Upper lobe of left lung (tissue), 6 donors: ENCODE data around the gene EPB41L1. TPM values are rescaled to one million over a fixed set of nuclear protein-coding genes. Genes with fewer than 3 reads are reported as not detected.

Experiments
- ATAC-seq, 2 donors: fragments of 200-7000 bp; cut with Tn5 transposase; one replicate each; pipeline ENCODE4 v1.9.1; 2022; ENCODE audit warnings: mild to moderate bottlenecking in 2 of 2, moderate library complexity in 2 of 2; ENCODE audit not compliant: low FRiP score in 2 of 2
- DNase-seq, 2 donors: peaks; one replicate each; pipeline ENCODE4 v3.0.0-alpha.2; 2019 to 2020
- H3K27ac ChIP-seq, 4 donors: fragments of 200-600 bp; sonication (generic); one replicate each; pipeline ENCODE4 v1.5.1; 2016 to 2019
- H3K27me3 ChIP-seq, 4 donors: fragments of 200-600 bp; sonication (generic); one replicate each; pipeline ENCODE4 v1.5.1; 2017 to 2019
- H3K36me3 ChIP-seq, 4 donors: fragments of 200-600 bp; sonication (generic); one replicate each; pipeline ENCODE4 v1.5.1; 2016 to 2019
- H3K4me1 ChIP-seq, 4 donors: fragments of 200-600 bp; sonication (generic); one replicate each; pipeline ENCODE4 v1.5.1; 2018 to 2019
- H3K4me3 ChIP-seq, 4 donors: fragments of 200-600 bp; sonication (generic); one replicate each; pipeline ENCODE4 v1.5.1; 2017 to 2019; ENCODE audit warnings: mild to moderate bottlenecking in 2 of 4, moderate library complexity in 1 of 4
- H3K9me3 ChIP-seq, 4 donors: fragments of 200-600 bp; sonication (generic); one replicate each; pipeline ENCODE4 v1.5.1; 2018 to 2019
- EP300 ChIP-seq, 4 donors: sonication (generic); formaldehyde crosslinking; IDR thresholded peaks; one replicate each; pipeline ENCODE4 v1.5.1; 2017; ENCODE audit warnings: antibody characterized with exemption in 4 of 4, control low read depth in 2 of 4
- POLR2A ChIP-seq, 4 donors: fragments of 450-650 bp; IDR thresholded peaks; one replicate each; pipeline ENCODE4 v1.5.1; 2016 to 2017; ENCODE audit warnings: antibody characterized with exemption in 4 of 4, mild to moderate bottlenecking in 2 of 4
- POLR2AphosphoS5 ChIP-seq, 2 donors: sonication (generic); formaldehyde crosslinking; IDR thresholded peaks; one replicate each; pipeline ENCODE4 v1.5.1; 2017; ENCODE audit warnings: antibody characterized with exemption in 2 of 2
- WGBS, 2 donors: methylation state at CpG; one replicate each; pipeline ENCODE4 v1.1.5; 2017 to 2018; 5-methylcytosine and 5-hydroxymethylcytosine counted together
- total RNA-seq, 6 donors: library from RNA; depleted of rRNA in 4 of 6; stranded (reverse); fragments of >200 nt in 4 of 6; gene quantifications; one replicate each; pipeline versions ENCODE4 v1.1.0 to v1.2.1, GENCODE V29; 2016 to 2021
- TF ChIP-seq, protein P1 (sequence below), 6 experiments: fragments of 450-650 bp in 4 of 6; fragments of 200-600 bp in 2 of 6; sonication (generic) in 2 of 6; IDR thresholded peaks; one replicate each; pipeline ENCODE4 v1.5.1; 2016 to 2019; ENCODE audit warnings: antibody characterized with exemption in 6 of 6
- donor health status: DM: no; HTN: no; CAD: no; lungs with moderate emphysema.
- donor health status: DM: no; HTN: yes; CAD: no; lungs with severe emphysema.

Gene EPB41L1
- total RNA-seq, 6 donors from 2014 or later, result 56.6 to 104 (median 79.2) TPM

DNA sequence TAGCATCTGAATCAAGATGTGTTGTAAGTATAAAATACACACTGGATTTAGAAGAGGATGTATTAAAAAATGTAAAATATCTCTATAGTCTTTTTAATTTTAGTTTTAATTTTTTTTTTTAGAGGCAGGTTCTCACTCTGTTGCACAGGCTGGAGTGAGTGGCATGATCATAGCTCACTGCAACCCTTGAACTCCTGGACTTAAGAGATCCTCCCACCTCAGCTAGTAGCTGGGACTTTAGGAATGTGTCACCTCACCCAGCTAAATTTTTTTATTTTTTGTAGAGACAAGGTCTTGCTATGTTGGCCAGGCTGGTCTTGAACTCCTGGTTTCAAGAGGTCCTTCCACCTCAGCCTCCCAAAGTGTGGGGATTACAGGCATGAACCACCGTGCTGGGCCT lies 46.7 kb upstream of the EPB41L1 start:
- DNase-seq (no peak), ATAC-seq (no peak)
- WGBS, 2 donors, result 78 to 91% methylated on average over 1 of the region's 1 CpG
- no peaks in the 10 kb centered on the region for H3K27me3 ChIP-seq
- no peak for TF ChIP-seq POLR2A (IDR thresholded peaks at IDR 0.05)
- TF ChIP-seq, protein P1, sequence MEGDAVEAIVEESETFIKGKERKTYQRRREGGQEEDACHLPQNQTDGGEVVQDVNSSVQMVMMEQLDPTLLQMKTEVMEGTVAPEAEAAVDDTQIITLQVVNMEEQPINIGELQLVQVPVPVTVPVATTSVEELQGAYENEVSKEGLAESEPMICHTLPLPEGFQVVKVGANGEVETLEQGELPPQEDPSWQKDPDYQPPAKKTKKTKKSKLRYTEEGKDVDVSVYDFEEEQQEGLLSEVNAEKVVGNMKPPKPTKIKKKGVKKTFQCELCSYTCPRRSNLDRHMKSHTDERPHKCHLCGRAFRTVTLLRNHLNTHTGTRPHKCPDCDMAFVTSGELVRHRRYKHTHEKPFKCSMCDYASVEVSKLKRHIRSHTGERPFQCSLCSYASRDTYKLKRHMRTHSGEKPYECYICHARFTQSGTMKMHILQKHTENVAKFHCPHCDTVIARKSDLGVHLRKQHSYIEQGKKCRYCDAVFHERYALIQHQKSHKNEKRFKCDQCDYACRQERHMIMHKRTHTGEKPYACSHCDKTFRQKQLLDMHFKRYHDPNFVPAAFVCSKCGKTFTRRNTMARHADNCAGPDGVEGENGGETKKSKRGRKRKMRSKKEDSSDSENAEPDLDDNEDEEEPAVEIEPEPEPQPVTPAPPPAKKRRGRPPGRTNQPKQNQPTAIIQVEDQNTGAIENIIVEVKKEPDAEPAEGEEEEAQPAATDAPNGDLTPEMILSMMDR (IDR thresholded peaks at IDR 0.05), result no peak
- TF ChIP-seq EP300 (IDR thresholded peaks at IDR 0.05), result no peak
- TF ChIP-seq POLR2AphosphoS5 (IDR thresholded peaks at IDR 0.05), result no peak
- peaks cover 9 to 53% (median 34%) of the 10 kb centered on the region in 4 donors for H3K4me1 ChIP-seq
- H3K9me3 ChIP-seq, result no peaks in the 10 kb centered on the region
- H3K27ac ChIP-seq, result no peak overlapping the region
- no peak overlapping the region for H3K4me3 ChIP-seq
- H3K36me3 ChIP-seq, result no peaks in the 10 kb centered on the region

DNA sequence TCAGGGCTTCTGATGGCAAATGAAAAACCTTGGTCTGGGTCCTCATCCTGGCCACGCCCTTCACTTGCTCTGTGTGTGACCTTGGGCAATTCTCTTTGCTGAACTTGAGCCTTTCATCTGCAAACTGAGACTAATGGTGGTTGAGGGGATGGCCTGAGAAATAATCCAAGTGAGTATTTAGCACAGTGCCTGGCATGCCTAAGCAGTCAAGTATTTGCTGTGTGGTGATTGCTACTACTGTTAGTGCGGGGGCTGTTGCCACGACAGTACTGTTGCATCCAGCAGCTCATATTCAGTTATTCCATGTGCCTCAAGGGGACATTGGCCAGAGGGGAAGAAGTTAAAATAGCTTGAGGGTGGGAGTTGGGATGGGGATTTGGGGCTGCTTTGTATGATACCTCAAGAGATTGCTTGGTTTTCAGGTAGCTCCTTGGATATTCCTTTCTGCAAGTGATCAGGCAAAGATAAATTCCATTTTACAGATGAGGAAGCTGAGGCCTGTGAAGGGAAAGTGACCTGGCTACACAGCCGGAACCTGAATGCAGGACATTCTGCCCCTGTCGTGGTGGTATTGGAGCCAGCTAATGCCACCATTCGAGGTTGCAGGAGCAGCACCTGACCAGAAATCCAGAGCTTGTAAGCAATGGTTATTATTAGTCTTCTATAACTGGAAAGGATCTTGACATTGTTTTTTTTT lies 45.1 kb upstream of the EPB41L1 start:
- Histone ChIP-seq H3K4me1 (peaks cover 3 to 49% (median 29%) of the 10 kb centered on the region in 4 donors), H3K36me3 (no peaks in the 10 kb centered on the region), H3K4me3 (no peak overlapping the region), H3K9me3 (no peaks in the 10 kb centered on the region), H3K27me3 (no peaks in the 10 kb centered on the region), H3K27ac (peak overlapping the region in 1 of 4 donors; percentile 49)
- no peak for DNase-seq
- no peak for ATAC-seq
- TF ChIP-seq POLR2AphosphoS5 (IDR thresholded peaks at IDR 0.05) (no peak), EP300 (IDR thresholded peaks at IDR 0.05) (peak in 1 of 4 donors; percentile 7)
- WGBS, 2 donors, result 72 to 76% methylated on average over 5 to 6 of the region's 6 CpGs

DNA sequence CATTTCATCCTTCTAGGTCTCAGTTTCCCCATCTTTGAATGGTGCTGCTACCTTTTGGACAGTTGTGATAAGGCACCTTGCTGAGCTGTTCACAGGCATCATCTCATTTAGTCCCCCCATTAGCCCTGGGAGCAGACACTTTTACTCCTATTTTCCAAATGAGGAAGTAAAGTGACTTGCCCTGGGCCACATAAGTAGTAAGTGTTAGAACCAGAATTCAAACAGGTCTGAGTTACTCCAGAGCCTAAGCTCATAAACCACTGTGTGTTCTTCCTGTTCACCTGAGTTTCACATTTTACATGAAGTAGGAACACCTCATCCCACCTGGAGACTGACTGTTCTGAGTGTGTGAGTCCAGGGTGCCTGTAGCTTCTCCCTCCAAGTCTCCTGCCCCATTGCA lies 43.5 kb upstream of the EPB41L1 start:
- Histone ChIP-seq H3K4me1 (peaks cover 0 to 38% (median 20%) of the 10 kb centered on the region in 4 donors), H3K4me3 (no peak overlapping the region), H3K36me3 (no peaks in the 10 kb centered on the region), H3K9me3 (no peaks in the 10 kb centered on the region), H3K27ac (peak overlapping the region in 3 of 4 donors; percentile 60 to 79 (median 74)), H3K27me3 (no peaks in the 10 kb centered on the region)
- TF ChIP-seq POLR2AphosphoS5 (IDR thresholded peaks at IDR 0.05) (no peak), EP300 (IDR thresholded peaks at IDR 0.05) (no peak), POLR2A (IDR thresholded peaks at IDR 0.05) (no peak)
- TF ChIP-seq, protein P1 (IDR thresholded peaks at IDR 0.05), result no peak
- DNase-seq (no peak), ATAC-seq (no peak)

DNA sequence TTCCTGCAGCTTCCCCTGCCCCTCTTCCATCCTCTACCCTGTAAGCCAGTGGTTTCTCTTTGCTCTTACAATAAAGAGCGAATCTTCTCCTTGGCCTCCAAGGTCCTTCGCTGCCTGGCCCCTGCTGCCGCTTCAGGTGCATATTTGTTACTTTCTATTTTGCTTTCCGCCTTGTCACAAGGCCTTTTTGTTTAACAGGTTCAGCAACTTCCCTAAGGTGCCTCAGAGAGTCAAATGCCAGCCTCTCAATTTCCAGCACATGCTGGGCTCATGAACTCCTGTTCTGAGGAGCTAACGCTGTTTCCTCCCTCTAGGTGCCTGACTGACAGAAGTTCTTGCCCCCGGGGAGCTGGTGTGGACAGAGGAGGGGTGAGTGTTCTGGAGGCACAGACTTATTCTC lies 42.4 kb upstream of the EPB41L1 start:
- Histone ChIP-seq H3K9me3 (no peaks in the 10 kb centered on the region), H3K27me3 (no peaks in the 10 kb centered on the region), H3K36me3 (no peaks in the 10 kb centered on the region), H3K4me3 (no peak overlapping the region), H3K4me1 (peaks cover 0 to 34% (median 16%) of the 10 kb centered on the region in 4 donors), H3K27ac (peak overlapping the region; percentile 57 to 79 (median 67))
- peak in 1 of 4 donors; percentile 29 for TF ChIP-seq POLR2A (IDR thresholded peaks at IDR 0.05)
- TF ChIP-seq EP300 (IDR thresholded peaks at IDR 0.05), result peak in 1 of 4 donors; percentile 43
- TF ChIP-seq POLR2AphosphoS5 (IDR thresholded peaks at IDR 0.05), result peak in 1 of 2 donors; percentile 16
- TF ChIP-seq, protein P1 (IDR thresholded peaks at IDR 0.05), result no peak
- DNase-seq, result peak in 1 of 2 donors; percentile 65
- peak in 1 of 2 donors; percentile 54 for ATAC-seq
- 54 to 57% methylated on average over 6 of the region's 6 CpGs for WGBS, 2 donors

DNA sequence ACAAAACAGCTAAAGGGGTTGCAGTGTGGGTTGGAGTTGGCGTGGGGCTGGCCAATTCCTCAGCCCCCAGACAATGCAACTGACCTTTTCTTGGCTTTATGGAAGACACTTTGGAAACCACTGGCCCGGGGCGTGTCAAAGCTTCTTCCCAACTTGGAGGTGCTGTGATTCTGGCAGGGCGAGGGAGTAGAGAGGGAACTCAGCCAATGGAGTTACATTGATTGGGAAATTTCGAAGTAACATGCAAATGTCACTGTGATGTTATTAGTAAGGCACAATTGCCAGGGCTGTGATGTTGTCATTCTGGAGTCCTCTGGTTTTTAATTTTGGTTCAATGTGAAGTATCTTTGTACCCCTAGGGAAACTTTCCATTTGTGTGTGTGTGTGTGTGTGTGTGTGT lies 41.5 kb upstream of the EPB41L1 start:
- Histone ChIP-seq H3K4me1 (peaks cover 0 to 37% (median 17%) of the 10 kb centered on the region in 4 donors), H3K27me3 (no peaks in the 10 kb centered on the region), H3K27ac (peak overlapping the region in 2 of 4 donors; percentile 74 to 79), H3K36me3 (no peaks in the 10 kb centered on the region), H3K4me3 (no peak overlapping the region), H3K9me3 (no peaks in the 10 kb centered on the region)
- 65 to 69% methylated on average over 5 of the region's 5 CpGs for WGBS, 2 donors
- DNase-seq (peak in 1 of 2 donors; percentile 40), ATAC-seq (no peak)
- no peak for TF ChIP-seq POLR2A (IDR thresholded peaks at IDR 0.05)
- TF ChIP-seq EP300 (IDR thresholded peaks at IDR 0.05), result no peak
- TF ChIP-seq, protein P1 (IDR thresholded peaks at IDR 0.05), result no peak
- no peak for TF ChIP-seq POLR2AphosphoS5 (IDR thresholded peaks at IDR 0.05)
